ENCODE data around the gene CLSTN3.

The CLSTN3 gene

GRCh38 chr12:7108003-7108795 lies 22.0 kb upstream of the CLSTN3 start:
- Histone ChIP-seq H3K4me3 (ENCODE audit: low read depth, low read length) (peak overlapping the region; percentile 66), H3K9me3 (ENCODE audit: control insufficient read depth, insufficient read depth, low read depth, low read length) (no peaks in the 10 kb centered on the region), H3K4me1 (ENCODE audit: control insufficient read depth, insufficient read depth, low read length) (no peaks in the 10 kb centered on the region), H3K36me3 (ENCODE audit: control insufficient read depth in 2 of 2, insufficient read depth in 1 of 2, low read length in 2 of 2) (peaks cover 0 to 12% of the 10 kb centered on the region in 2 experiments; a peak in 1 of 3 replicates), H3K27ac (ENCODE audit: extremely low read depth, low read depth, low read length) (peak overlapping the region; percentile 21; the same call in 1 of the 2 replicates)
- no peak for TF ChIP-seq ZNF175 (tag by site-specific recombination; IDR thresholded peaks at IDR 0.05)
- TF ChIP-seq SP2 (tag by site-specific recombination; IDR thresholded peaks at IDR 0.05): peak; percentile 46
- TF ChIP-seq ZXDB (tag by site-specific recombination; IDR thresholded peaks at IDR 0.05): no peak
- no peak for TF ChIP-seq ZIC2 (tag by site-specific recombination; IDR thresholded peaks at IDR 0.05)
- TF ChIP-seq BCL6B (tag by site-specific recombination; IDR thresholded peaks at IDR 0.05): no peak
- TF ChIP-seq ZBTB26 (tag by site-specific recombination; optimal IDR thresholded peaks at IDR 0.05): peak; percentile 26
- TF ChIP-seq ZSCAN4 (tag by site-specific recombination; IDR thresholded peaks at IDR 0.05): no peak; the same call in 1 of the 2 replicates
- no peak for TF ChIP-seq ELK4 (IDR thresholded peaks at IDR 0.05; ENCODE audit: borderline replicate concordance, low read depth, low read length)
- TF ChIP-seq ZNF132 (tag by site-specific recombination; IDR thresholded peaks at IDR 0.05; ENCODE audit: borderline replicate concordance): no peak
- TF ChIP-seq ZNF76 (tag by site-specific recombination; IDR thresholded peaks at IDR 0.05; ENCODE audit: borderline replicate concordance, low read depth): peak; percentile 71; the same call in 1 of the 2 replicates
- no peak for TF ChIP-seq ZNF2 (tag by site-specific recombination; IDR thresholded peaks at IDR 0.05)
- 0 out of 2 replicates have a peak, but pooled peaks have one; percentile 14 for TF ChIP-seq ZNF610 (tag by site-specific recombination; IDR thresholded peaks at IDR 0.05; ENCODE audit: borderline replicate concordance)
- no peak for TF ChIP-seq ZNF791 (tag by site-specific recombination; IDR thresholded peaks at IDR 0.05)
- no peak for TF ChIP-seq ZSCAN30 (tag by site-specific recombination; IDR thresholded peaks at IDR 0.05)
- TF ChIP-seq EGR2 (tag by site-specific recombination; IDR thresholded peaks at IDR 0.05; ENCODE audit: low read depth): no peak
- no peak for TF ChIP-seq ZNF510 (tag by site-specific recombination; IDR thresholded peaks at IDR 0.05; ENCODE audit: insufficient replicate concordance)
- TF ChIP-seq KLF16 (tag by site-specific recombination; IDR thresholded peaks at IDR 0.05): no peak
- no peak for TF ChIP-seq ZBTB48 (tag by site-specific recombination; IDR thresholded peaks at IDR 0.05)
- no peak for TF ChIP-seq ZNF114 (tag by site-specific recombination; IDR thresholded peaks at IDR 0.05)
- TF ChIP-seq ZFP69B (tag by site-specific recombination; IDR thresholded peaks at IDR 0.05): peak; percentile 33
- no peak for TF ChIP-seq GFI1B (tag by site-specific recombination; IDR thresholded peaks at IDR 0.05)
- peak; percentile 43; the same call in 1 of the 2 replicates for TF ChIP-seq PATZ1 (tag by site-specific recombination; IDR thresholded peaks at IDR 0.05)
- no peak for TF ChIP-seq ZNF398 (tag by site-specific recombination; IDR thresholded peaks at IDR 0.05)
- TF ChIP-seq ZNF660 (tag by site-specific recombination; IDR thresholded peaks at IDR 0.05): no peak
- TF ChIP-seq ZNF600 (tag by site-specific recombination; IDR thresholded peaks at IDR 0.05): no peak
- peak; percentile 56 for TF ChIP-seq ZNF341 (tag by site-specific recombination; IDR thresholded peaks at IDR 0.05; ENCODE audit: low read depth)
- peak; percentile 43 for TF ChIP-seq GLIS1 (tag by site-specific recombination; IDR thresholded peaks at IDR 0.05)
- ChIA-PET POLR2A (interaction anchor here (0.8 to 3.2 kb wide), 5 partner anchors 90 to 255 kb away, joined by 3 to 20 read pairs (median 4); partner anchors contain the start of genes C12orf57, LPCAT3 and RNU7-1), CTCF (interaction anchor here (0.5 to 4.3 kb wide), 21 partner anchors 9 to 337 kb away, joined by 3 to 24 read pairs (median 4); partner anchors contain the start of genes C12orf57, C1R, CD4 and RNU7-1)

All from HEK293 (cell line).